ENCODE results near the gene ACOX3.
A peak's percentile ranks its signal among the peaks of the same experiment; 100 is the strongest.

Gene ACOX3

GRCh38 chr4:8467016-8467415 lies 26.5 kb upstream of the ACOX3 start:
- DNase-seq: no peak

- no peak for DNase-seq
Observed at GRCh38 chr4:8465615-8466611, 25.4 kb upstream of the ACOX3 start.

GRCh38 chr4:8464381-8464780 lies 23.9 kb upstream of the ACOX3 start:
- DNase-seq: no peak

- DNase-seq: no peak
Observed at GRCh38 chr4:8463811-8464210, 23.3 kb upstream of the ACOX3 start.

GRCh38 chr4:8461616-8462015 lies 21.1 kb upstream of the ACOX3 start:
- no peak for DNase-seq

- DNase-seq: no peak
Observed at GRCh38 chr4:8461086-8461485, 20.6 kb upstream of the ACOX3 start.

- no peak for DNase-seq
Observed at GRCh38 chr4:8459867-8460445, 19.4 kb upstream of the ACOX3 start.

- DNase-seq: no peak
Observed at GRCh38 chr4:8457646-8458252, 17.2 kb upstream of the ACOX3 start.

- no peak for DNase-seq
Observed at GRCh38 chr4:8453957-8454356, 13.4 kb upstream of the ACOX3 start.

- no peak for DNase-seq
Observed at GRCh38 chr4:8451440-8452182, 11.1 kb upstream of the ACOX3 start.

- DNase-seq: no peak
Observed at GRCh38 chr4:8446122-8446521, 5.6 kb upstream of the ACOX3 start.

GRCh38 chr4:8443801-8444200 lies 3.3 kb upstream of the ACOX3 start:
- DNase-seq: no peak

- no peak for DNase-seq
Observed at GRCh38 chr4:8442596-8443358, 2.3 kb upstream of the ACOX3 start.

GRCh38 chr4:8441499-8442091 lies 1.1 kb upstream of the ACOX3 start:
- no peak for DNase-seq

GRCh38 chr4:8439914-8440491 lies 520 bp downstream of the ACOX3 start:
- no peak for DNase-seq

GRCh38 chr4:8439168-8439567 lies 1.4 kb downstream of the ACOX3 start:
- no peak for DNase-seq

GRCh38 chr4:8438743-8439142 lies 1.8 kb downstream of the ACOX3 start:
- DNase-seq: no peak

GRCh38 chr4:8437281-8437680 lies 3.2 kb downstream of the ACOX3 start:
- DNase-seq: no peak

- peak; percentile 12 for DNase-seq
Observed at GRCh38 chr4:8435656-8436121, 4.8 kb downstream of the ACOX3 start.

- DNase-seq: no peak
Observed at GRCh38 chr4:8434251-8435073, 6.1 kb downstream of the ACOX3 start.
